Hepatocyte (in vitro differentiated cells): ENCODE measurements around the gene SHE. TPM values are rescaled to one million over a fixed set of nuclear protein-coding genes. Genes with fewer than 3 reads are reported as not detected.

Experiments
- DNase-seq: peaks from one replicate; pipeline ENCODE4 v3.0.0-alpha.2; 2016; ENCODE audit warnings: low spot score
- H2AFZ ChIP-seq: fragments of 200-600 bp; sonication (generic); 2 replicates; pipeline ENCODE4 v1.6.0; 2016; ENCODE audit warnings: antibody characterized with exemption, mild to moderate bottlenecking
- H3K27ac ChIP-seq: fragments of 200-600 bp; sonication (generic); 2 replicates; pipeline ENCODE4 v1.5.1; 2016; ENCODE audit warnings: mild to moderate bottlenecking
- H3K27me3 ChIP-seq: fragments of 200-600 bp; sonication (generic); 2 replicates; pipeline ENCODE4 v1.6.1; 2016
- H3K36me3 ChIP-seq: fragments of 200-600 bp; sonication (generic); replicated peaks from 2 replicates; pipeline ENCODE4 v1.5.1; 2016; ENCODE audit warnings: low read depth; ENCODE audit not compliant: insufficient read depth
- H3K4me1 ChIP-seq: fragments of 200-600 bp; sonication (generic); 2 replicates; pipeline ENCODE4 v1.5.1; 2016; ENCODE audit warnings: mild to moderate bottlenecking, moderate library complexity; ENCODE audit not compliant: insufficient read depth
- H3K4me2 ChIP-seq: fragments of 200-600 bp; sonication (generic); 2 replicates; pipeline ENCODE4 v1.6.0; 2016
- H3K4me3 ChIP-seq: fragments of 200-600 bp; sonication (generic); 2 replicates; pipeline ENCODE4 v1.5.1; 2016; ENCODE audit warnings: mild to moderate bottlenecking
- H3K79me2 ChIP-seq: fragments of 200-600 bp; sonication (generic); 2 replicates; pipeline ENCODE4 v1.6.0; 2017; ENCODE audit warnings: mild to moderate bottlenecking
- H3K9me2 ChIP-seq: fragments of 200-600 bp; sonication (generic); replicated peaks from 2 replicates; pipeline ENCODE4 v1.6.0; 2017; ENCODE audit warnings: mild to moderate bottlenecking; ENCODE audit not compliant: insufficient read depth
- H3K9me3 ChIP-seq: fragments of 200-600 bp; sonication (generic); 2 replicates; pipeline ENCODE4 v1.5.1; 2016; ENCODE audit warnings: low read depth, mild to moderate bottlenecking
- H4K20me1 ChIP-seq: fragments of 200-600 bp; sonication (generic); 2 replicates; pipeline ENCODE4 v1.6.0; 2016; ENCODE audit warnings: mild to moderate bottlenecking; ENCODE audit not compliant: insufficient read depth, poor library complexity, severe bottlenecking
- EZH2 ChIP-seq: fragments of 200-600 bp; sonication (generic); IDR thresholded peaks from 2 replicates; pipeline ENCODE4 v1.6.1; 2016; ENCODE audit warnings: antibody characterized with exemption, mild to moderate bottlenecking, borderline replicate concordance
- EZH2phosphoT487 ChIP-seq: fragments of 200-600 bp; sonication (generic); IDR thresholded peaks from one replicate; pipeline ENCODE4 v1.6.1; 2018; ENCODE audit warnings: antibody characterized with exemption, mild to moderate bottlenecking, low read depth, moderate library complexity; ENCODE audit not compliant: unreplicated experiment, severe bottlenecking
- WGBS: methylation state at CpG from one replicate; pipeline ENCODE4 v1.1.6; 2016; ENCODE audit warnings: low lambda C conversion rate; ENCODE audit errors: missing lambda C conversion rate; 5-methylcytosine and 5-hydroxymethylcytosine counted together
- polyA plus RNA-seq: library from polyadenylated mRNA; unstranded; fragments of >200 nt; fragmentation: Nextera tagmentation; extraction: Ambion mirVana; gene quantifications from 2 replicates; pipeline ENCODE4 v1.2.1, GENCODE V29; 2016
- total RNA-seq: library from RNA; depleted of rRNA; stranded (reverse); fragments of >200 nt; gene quantifications from 2 replicates; pipeline ENCODE4 v1.2.3, GENCODE V29; 2014
- TF ChIP-seq, protein P1 (sequence below): fragments of 200-600 bp; sonication (generic); IDR thresholded peaks from 2 replicates; pipeline ENCODE4 v1.5.1; 2016; ENCODE audit warnings: antibody characterized with exemption, mild to moderate bottlenecking; ENCODE audit not compliant: poor library complexity

The SHE gene
- total and polyA plus RNA-seq, 2 experiments from 2014 or later = 0.60 TPM; not detected in 1

DNA sequence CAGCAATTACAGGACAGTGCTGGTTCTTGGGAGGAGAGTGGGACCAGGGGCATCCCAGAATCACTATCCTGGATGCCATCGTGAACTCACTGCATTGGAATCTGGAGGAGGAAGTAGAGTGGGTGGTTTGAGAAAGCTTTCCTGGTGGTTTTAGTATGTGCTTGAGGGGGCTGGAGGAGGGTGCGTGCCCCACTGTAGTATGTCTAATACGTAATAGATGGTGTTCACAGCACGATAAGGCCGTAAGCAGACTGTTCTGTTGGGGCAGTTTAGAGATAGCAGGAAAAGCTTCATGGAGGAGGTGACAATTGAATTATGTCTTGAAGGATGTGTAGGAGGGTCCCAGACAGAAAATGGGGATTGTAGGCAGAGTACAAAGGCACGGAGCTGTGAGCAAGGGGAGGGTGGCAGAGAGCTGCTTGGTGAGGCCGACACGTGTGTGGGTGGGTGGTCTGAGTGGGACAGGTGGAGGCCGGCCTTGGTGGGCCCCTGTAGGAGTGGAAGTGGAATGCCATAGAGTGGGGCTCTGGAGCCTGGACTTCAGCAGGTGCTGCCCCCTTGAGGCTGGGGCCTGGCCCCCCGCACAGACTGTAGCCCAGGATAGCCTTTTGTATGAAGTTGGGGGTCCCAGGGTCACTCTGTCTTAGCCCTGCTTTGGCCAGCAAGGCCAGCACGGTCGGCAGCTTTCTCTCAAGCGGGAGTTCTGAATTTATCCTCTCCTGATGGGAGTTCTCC, 60.0 kb downstream of the SHE start:
- H4K20me1 ChIP-seq = no peaks in the 10 kb centered on the region
- H3K27me3 ChIP-seq = no peaks in the 10 kb centered on the region
- no peak overlapping the region for H3K27ac ChIP-seq
- no peaks in the 10 kb centered on the region for H3K9me2 ChIP-seq
- no peak overlapping the region for H3K4me2 ChIP-seq
- TF ChIP-seq, protein P1, sequence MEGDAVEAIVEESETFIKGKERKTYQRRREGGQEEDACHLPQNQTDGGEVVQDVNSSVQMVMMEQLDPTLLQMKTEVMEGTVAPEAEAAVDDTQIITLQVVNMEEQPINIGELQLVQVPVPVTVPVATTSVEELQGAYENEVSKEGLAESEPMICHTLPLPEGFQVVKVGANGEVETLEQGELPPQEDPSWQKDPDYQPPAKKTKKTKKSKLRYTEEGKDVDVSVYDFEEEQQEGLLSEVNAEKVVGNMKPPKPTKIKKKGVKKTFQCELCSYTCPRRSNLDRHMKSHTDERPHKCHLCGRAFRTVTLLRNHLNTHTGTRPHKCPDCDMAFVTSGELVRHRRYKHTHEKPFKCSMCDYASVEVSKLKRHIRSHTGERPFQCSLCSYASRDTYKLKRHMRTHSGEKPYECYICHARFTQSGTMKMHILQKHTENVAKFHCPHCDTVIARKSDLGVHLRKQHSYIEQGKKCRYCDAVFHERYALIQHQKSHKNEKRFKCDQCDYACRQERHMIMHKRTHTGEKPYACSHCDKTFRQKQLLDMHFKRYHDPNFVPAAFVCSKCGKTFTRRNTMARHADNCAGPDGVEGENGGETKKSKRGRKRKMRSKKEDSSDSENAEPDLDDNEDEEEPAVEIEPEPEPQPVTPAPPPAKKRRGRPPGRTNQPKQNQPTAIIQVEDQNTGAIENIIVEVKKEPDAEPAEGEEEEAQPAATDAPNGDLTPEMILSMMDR = peak; percentile 18
- TF ChIP-seq EZH2 = no peak
- no peak overlapping the region for H3K4me3 ChIP-seq
- no peaks in the 10 kb centered on the region for H3K9me3 ChIP-seq
- no peak overlapping the region for H2AFZ ChIP-seq
- DNase-seq = no peak
- 77% methylated on average over 13 of the region's 13 CpGs for WGBS
- no peaks in the 10 kb centered on the region for H3K36me3 ChIP-seq
- H3K79me2 ChIP-seq = no peaks in the 10 kb centered on the region
- peaks cover 6% of the 10 kb centered on the region for H3K4me1 ChIP-seq

DNA sequence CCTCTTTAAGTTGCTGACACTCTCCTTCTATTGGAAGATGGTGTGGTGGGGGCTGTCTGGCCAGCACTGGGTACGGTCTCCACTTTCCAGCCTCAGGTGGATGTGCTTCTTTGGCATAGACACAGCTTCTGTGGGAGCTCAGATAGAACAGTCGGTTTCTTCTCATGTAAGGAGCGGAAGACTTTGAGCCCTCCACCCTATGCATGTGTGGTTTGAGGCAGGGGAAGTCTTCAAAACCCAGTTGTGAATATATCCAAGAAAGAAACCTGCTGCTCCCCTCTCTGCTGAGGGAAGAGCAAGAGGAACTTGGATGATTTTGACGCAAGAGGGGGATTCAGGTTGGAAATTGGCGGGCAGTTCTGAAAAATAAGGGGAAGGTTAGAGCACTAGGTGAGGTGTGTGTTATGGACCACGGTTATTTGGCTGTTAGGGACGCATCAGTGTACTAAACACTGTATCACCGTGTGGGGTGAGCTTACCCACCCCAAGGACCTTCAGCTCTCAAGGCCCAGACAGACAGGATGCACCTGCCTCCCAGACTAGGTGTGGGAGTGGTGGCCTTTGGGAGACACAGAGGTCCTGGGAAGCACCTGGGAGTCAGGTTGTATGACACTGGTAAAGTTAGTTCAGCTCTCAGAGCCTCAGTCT, 60.8 kb downstream of the SHE start:
- H3K4me1 ChIP-seq = peaks cover 6% of the 10 kb centered on the region
- no peak overlapping the region for H3K4me2 ChIP-seq
- H3K9me3 ChIP-seq = no peaks in the 10 kb centered on the region
- WGBS = 78% methylated on average over 8 of the region's 8 CpGs
- H3K4me3 ChIP-seq = no peak overlapping the region
- no peaks in the 10 kb centered on the region for H3K36me3 ChIP-seq
- no peaks in the 10 kb centered on the region for H3K9me2 ChIP-seq
- no peaks in the 10 kb centered on the region for H3K79me2 ChIP-seq
- no peak overlapping the region for H3K27ac ChIP-seq
- H2AFZ ChIP-seq = no peak overlapping the region
- H3K27me3 ChIP-seq = no peaks in the 10 kb centered on the region
- TF ChIP-seq EZH2phosphoT487 (no peak), EZH2 (no peak)
- TF ChIP-seq, protein P1 = no peak
- H4K20me1 ChIP-seq = no peaks in the 10 kb centered on the region
- no peak for DNase-seq

DNA sequence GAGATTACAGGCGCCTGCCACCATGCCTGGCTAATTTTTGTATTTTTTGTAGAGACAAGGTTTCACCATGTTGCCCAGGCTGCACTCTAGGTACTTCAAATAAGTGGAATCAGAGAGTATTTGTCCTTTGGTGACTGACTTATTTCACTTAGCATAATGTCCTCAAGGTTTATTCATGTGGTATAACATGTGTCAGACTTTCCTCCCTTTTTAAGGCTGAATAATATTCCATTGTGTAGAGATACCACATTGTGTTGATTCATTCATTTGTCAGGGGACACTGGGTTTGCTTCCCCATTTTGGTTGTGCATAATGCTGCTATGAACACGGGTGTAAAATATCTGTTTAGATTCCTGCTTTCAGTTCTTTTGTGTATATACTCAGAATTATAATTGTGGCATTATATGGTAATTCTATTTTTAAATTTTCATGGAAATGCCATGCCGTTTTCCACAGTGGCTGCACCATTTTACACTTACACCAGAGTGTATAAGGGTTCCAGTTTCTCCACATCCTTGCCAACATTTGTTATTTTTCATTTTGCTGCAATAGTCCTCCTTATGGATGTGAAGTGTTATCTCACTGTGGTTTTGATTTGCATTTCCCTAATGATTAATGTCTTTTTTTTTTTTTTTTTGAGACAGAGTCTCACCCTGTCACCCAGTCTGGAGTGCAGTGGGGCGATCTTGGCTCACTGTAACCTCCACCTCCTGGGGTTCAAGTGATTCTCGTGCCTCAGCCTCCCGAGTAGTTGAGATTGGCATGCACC, 62.0 kb downstream of the SHE start:
- no peaks in the 10 kb centered on the region for H3K9me3 ChIP-seq
- peak overlapping the region; percentile 35 for H3K4me2 ChIP-seq
- H4K20me1 ChIP-seq = no peaks in the 10 kb centered on the region
- WGBS = 93% methylated on average over 6 of the region's 6 CpGs
- no peaks in the 10 kb centered on the region for H3K27me3 ChIP-seq
- H3K9me2 ChIP-seq = no peaks in the 10 kb centered on the region
- H3K27ac ChIP-seq = peak overlapping the region; percentile 74
- peaks cover 6% of the 10 kb centered on the region for H3K4me1 ChIP-seq
- no peaks in the 10 kb centered on the region for H3K79me2 ChIP-seq
- H3K4me3 ChIP-seq = no peak overlapping the region
- H3K36me3 ChIP-seq = no peaks in the 10 kb centered on the region
- DNase-seq = no peak
- TF ChIP-seq EZH2 (no peak), EZH2phosphoT487 (no peak)
- TF ChIP-seq, protein P1 = no peak
- H2AFZ ChIP-seq = no peak overlapping the region
